Heart left ventricle (tissue), 16 donors: ENCODE results near the gene EVX2. TPM values are rescaled to one million over a fixed set of nuclear protein-coding genes. Genes with fewer than 3 reads are reported as not detected.
A peak's percentile ranks its signal among the peaks of the same experiment; 100 is the strongest.

ENCODE experiments used
- ATAC-seq, 4 donors: fragments of 200-7000 bp; cut with Tn5 transposase; one replicate each; pipeline ENCODE4 v1.9.1; 2020 to 2022; ENCODE audit warnings: moderate library complexity in 4 of 4, mild to moderate bottlenecking in 3 of 4, moderate number of reproducible peaks in 1 of 4
- DNase-seq, 5 donors: peaks; one replicate each; pipeline ENCODE4 v3.0.0-alpha.2; 2020
- H3K27ac ChIP-seq, 12 donors: fragments of 200-600 bp; sonication (generic) in 4 of 12; one replicate each; pipeline versions ENCODE4 v1.5.0 to v1.8.0; 2016 to 2022; ENCODE audit warnings: mild to moderate bottlenecking in 2 of 12
- H3K27me3 ChIP-seq, 9 donors: fragments of 200-600 bp; sonication (generic) in 2 of 9; one replicate each; pipeline versions ENCODE4 v1.5.1 to v1.8.0; 2016 to 2022; ENCODE audit warnings: mild to moderate bottlenecking in 3 of 9
- H3K36me3 ChIP-seq, 9 donors: fragments of 200-600 bp; sonication (generic) in 2 of 9; one replicate each; pipeline versions ENCODE4 v1.5.0 to v1.8.0; 2018 to 2022; ENCODE audit warnings: mild to moderate bottlenecking in 2 of 9
- H3K4me1 ChIP-seq, 12 donors: fragments of 200-600 bp; sonication (generic) in 4 of 12; one replicate each; pipeline versions ENCODE4 v1.5.0 to v1.8.0; 2016 to 2022; ENCODE audit warnings: mild to moderate bottlenecking in 3 of 12
- H3K4me3 ChIP-seq, 12 donors: fragments of 200-600 bp; sonication (generic) in 4 of 12; one replicate each; pipeline versions ENCODE4 v1.5.0 to v1.8.0; 2017 to 2022; ENCODE audit warnings: mild to moderate bottlenecking in 9 of 12, moderate library complexity in 4 of 12
- H3K9me3 ChIP-seq, 12 donors: fragments of 200-600 bp; sonication (generic) in 4 of 12; one replicate each; pipeline versions ENCODE4 v1.5.0 to v1.8.0; 2016 to 2022; ENCODE audit warnings: mild to moderate bottlenecking in 1 of 12
- CTCF ChIP-seq, 12 donors: fragments of 200-600 bp; sonication (generic) in 4 of 12; IDR thresholded peaks; one replicate each; pipeline versions ENCODE4 v1.5.0 to v1.8.0; 2018 to 2022; ENCODE audit warnings: antibody characterized with exemption in 12 of 12, mild to moderate bottlenecking in 5 of 12
- POLR2A ChIP-seq, 2 donors: fragments of 450-650 bp; IDR thresholded peaks; one replicate each; pipeline ENCODE4 v1.6.1; 2017; ENCODE audit warnings: antibody characterized with exemption in 2 of 2, mild to moderate bottlenecking in 2 of 2, moderate library complexity in 2 of 2
- WGBS, 4 donors: extraction: QIAGEN DNeasy Blood & Tissue Kit in 2 of 4; methylation state at CpG; one replicate each; pipeline versions ENCODE4 v1.1.5 to v1.1.7; 2013 to 2018; 5-methylcytosine and 5-hydroxymethylcytosine counted together
- intact Hi-C, 10 donors: fragments of 100-400 bp; cut with DNase I; formaldehyde crosslinking; loops; one replicate each; pipeline versions ENCODE4 v1.11.1 to v1.14.2; 2022
- polyA plus RNA-seq, 2 donors: library from polyadenylated mRNA; stranded (reverse); fragments of 200-250 nt; gene quantifications; one replicate each; pipeline ENCODE4 v1.2.3, GENCODE V29; 2013
- total RNA-seq, 9 donors: library from RNA; depleted of rRNA in 2 of 9; stranded (reverse); fragments of >200 nt in 2 of 9; fragmentation: NEBNext Ultra II Directional in 3 of 9; extraction: Animal tissue kit (Norgen Biotek cat#: 25700) in 3 of 9; gene quantifications; one replicate each; pipeline versions ENCODE4 v1.1.0 to v1.2.4, GENCODE V29; 2016 to 2023
- donor health status: ischemic (EF 13 %, LVEDD 7.1; RV severe dilation, severe dysfunction).
- donor health status: healthy with polysubstance abuse.
- donor health status: DM: no; HTN: yes; CAD: no.
- donor health status: DM: no; HTN: no; CAD: no.
- donor health status: ischemic (EF 25% LVEDD 6.9; RV normal size, moderate dysfunction).
- donor health status: ischemic (EF 25% LVEDD 5.7; RV mildly dilated, moderate dysfunction).
- donor health status: healthy.
- donor health status: DM: yes; HTN: yes; CAD: no.
- donor health status: ischemic (EF 35%, LVEDD 5.7; RV mildly dilated, moderate dysfunction).
- donor health status: nonischemic (EF 11% LVEDD 7.7; RV severe dilation, severe dysfunction).
- donor health status: DM: yes; HTN: yes; CAD: no.
- donor health status: PGD.
- donor health status: ischemic (EF 29% LVEDD 5.4; RV normal size, mild dysfunction).
- donor health status: nonischemic (EF 23%, LVEDD 6.1; RV moderate dilation, normal function).

Gene EVX2
- total and polyA plus RNA-seq, 11 donors: 0.06 TPM; not detected in 10

GRCh38 chr2:176096986-176097819 is 13.4 kb upstream of the EVX2 start:
- ATAC-seq (peak; percentile 65 to 89 (median 86)), DNase-seq (peak; percentile 32 to 77 (median 50))
- intact Hi-C loops: loop anchor here in 5 of 10 donors (2.0 to 10.0 kb wide), 4 partner anchors 406 to 895 kb away; no protein-coding TSS in a partner anchor
- WGBS, 4 donors: 2% methylated on average over 33 to 45 of the region's 45 CpGs
- H3K4me3 ChIP-seq: peak overlapping the region in 11 of 12 donors; percentile 9 to 52 (median 40)
- peaks cover 0 to 51% (median 18%) of the 10 kb centered on the region in 12 donors for H3K4me1 ChIP-seq
- no peaks in the 10 kb centered on the region for H3K36me3 ChIP-seq
- TF ChIP-seq CTCF (IDR thresholded peaks at IDR 0.05) (peak; percentile 55 to 84 (median 74)), POLR2A (IDR thresholded peaks at IDR 0.05) (no peak)
- no peaks in the 10 kb centered on the region for H3K9me3 ChIP-seq
- H3K27ac ChIP-seq: peak overlapping the region in 1 of 12 donors; percentile 86
- peaks cover 95 to 100% (median 99%) of the 10 kb centered on the region in 9 donors for H3K27me3 ChIP-seq

GRCh38 chr2:176096243-176096985 is 12.7 kb upstream of the EVX2 start:
- Histone ChIP-seq H3K9me3 (no peaks in the 10 kb centered on the region), H3K36me3 (no peaks in the 10 kb centered on the region), H3K27me3 (peaks cover 93 to 100% (median 99%) of the 10 kb centered on the region in 9 donors), H3K4me1 (peaks cover 0 to 59% (median 18%) of the 10 kb centered on the region in 12 donors), H3K27ac (peak overlapping the region in 1 of 12 donors; percentile 86), H3K4me3 (peak overlapping the region in 10 of 12 donors; percentile 9 to 52 (median 41))
- 5 to 10% (median 8%) methylated on average over 16 of the region's 16 CpGs for WGBS, 4 donors
- no peak for TF ChIP-seq POLR2A (IDR thresholded peaks at IDR 0.05)
- no peak for TF ChIP-seq CTCF (IDR thresholded peaks at IDR 0.05)
- intact Hi-C loops: loop anchor here in 5 of 10 donors (2.0 to 10.0 kb wide), 4 partner anchors 406 to 894 kb away; no protein-coding TSS in a partner anchor
- ATAC-seq (no peak), DNase-seq (peak in 1 of 5 donors; percentile 11)

- intact Hi-C loops: loop anchor here in 4 of 10 donors (5.0 to 10.0 kb wide), 3 partner anchors 841 to 893 kb away; no protein-coding TSS in a partner anchor
- Histone ChIP-seq H3K36me3 (no peaks in the 10 kb centered on the region), H3K27ac (peak overlapping the region in 1 of 12 donors; percentile 86), H3K9me3 (no peaks in the 10 kb centered on the region), H3K27me3 (peaks cover 92 to 100% (median 98%) of the 10 kb centered on the region in 9 donors), H3K4me1 (peaks cover 0 to 56% (median 18%) of the 10 kb centered on the region in 12 donors), H3K4me3 (no peak overlapping the region)
- ATAC-seq: no peak
- TF ChIP-seq POLR2A (IDR thresholded peaks at IDR 0.05) (no peak), CTCF (IDR thresholded peaks at IDR 0.05) (no peak)
- 12 to 15% (median 14%) methylated on average over 5 of the region's 5 CpGs for WGBS, 4 donors
- DNase-seq: peak in 1 of 5 donors; percentile 8
Observed at GRCh38 chr2:176095421-176095820, 11.7 kb upstream of the EVX2 start.
